Mucosa of stomach (tissue), 1 donor: ENCODE results near the gene SLC35F2.

Experiments used
- H3K27me3 ChIP-seq: one replicate; pipeline ENCODE4 v1.7.0; 2013; ENCODE audit warnings: mild to moderate bottlenecking, low read length; ENCODE audit not compliant: control insufficient read depth, insufficient read depth
- H3K36me3 ChIP-seq: one replicate; pipeline ENCODE4 v1.7.0; 2013; ENCODE audit warnings: low read length; ENCODE audit not compliant: control insufficient read depth, insufficient read depth
- H3K4me1 ChIP-seq: one replicate; pipeline ENCODE4 v1.7.0; 2013; ENCODE audit warnings: mild to moderate bottlenecking, low read length; ENCODE audit not compliant: control insufficient read depth, insufficient read depth
- H3K4me3 ChIP-seq: one replicate; pipeline ENCODE4 v1.7.0; 2013; ENCODE audit warnings: low read length
- H3K9ac ChIP-seq: one replicate; pipeline ENCODE4 v1.7.0; 2013; ENCODE audit warnings: mild to moderate bottlenecking, low read length, moderate library complexity
- H3K9me3 ChIP-seq: one replicate; pipeline ENCODE4 v1.7.0; 2013; ENCODE audit warnings: mild to moderate bottlenecking, low read length, moderate library complexity; ENCODE audit not compliant: control insufficient read depth
- donor health status: Pancreatic carcinoma.

The SLC35F2 gene

GRCh38 chr11:107744736-107745135 lies 113.9 kb downstream of the SLC35F2 start:
- Histone ChIP-seq H3K9me3 (no peaks in the 10 kb centered on the region), H3K4me3 (no peak overlapping the region), H3K36me3 (no peaks in the 10 kb centered on the region), H3K27me3 (no peaks in the 10 kb centered on the region), H3K4me1 (no peaks in the 10 kb centered on the region), H3K9ac (no peak overlapping the region)

GRCh38 chr11:107743191-107743590 lies 115.4 kb downstream of the SLC35F2 start:
- Histone ChIP-seq H3K36me3 (no peaks in the 10 kb centered on the region), H3K9ac (no peak overlapping the region), H3K4me1 (no peaks in the 10 kb centered on the region)

GRCh38 chr11:107741044-107741823 lies 117.4 kb downstream of the SLC35F2 start:
- Histone ChIP-seq H3K9ac (no peak overlapping the region), H3K36me3 (no peaks in the 10 kb centered on the region), H3K9me3 (no peaks in the 10 kb centered on the region), H3K27me3 (no peaks in the 10 kb centered on the region), H3K4me1 (no peaks in the 10 kb centered on the region), H3K4me3 (no peak overlapping the region)

More at GRCh38 chr11:107743191-107743590, 115.4 kb downstream of the SLC35F2 start:
- Histone ChIP-seq H3K4me3 (no peak overlapping the region), H3K9me3 (no peaks in the 10 kb centered on the region), H3K27me3 (no peaks in the 10 kb centered on the region)
